HG03521 (cell line): ENCODE measurements around the gene INPP5A.
"Not testable (repeated sequence)": the region's sequence is repeated elsewhere in the genome, so short reads cannot be mapped to it uniquely, and the experiment has no call there.

Source experiments
- ATAC-seq: cut with Tn5 transposase; IDR thresholded peaks from one replicate; pipeline ENCODE4 v1.9.1; 2021; ENCODE audit warnings: mild to moderate bottlenecking, moderate library complexity; ENCODE audit not compliant: unreplicated experiment

The INPP5A gene

DNA sequence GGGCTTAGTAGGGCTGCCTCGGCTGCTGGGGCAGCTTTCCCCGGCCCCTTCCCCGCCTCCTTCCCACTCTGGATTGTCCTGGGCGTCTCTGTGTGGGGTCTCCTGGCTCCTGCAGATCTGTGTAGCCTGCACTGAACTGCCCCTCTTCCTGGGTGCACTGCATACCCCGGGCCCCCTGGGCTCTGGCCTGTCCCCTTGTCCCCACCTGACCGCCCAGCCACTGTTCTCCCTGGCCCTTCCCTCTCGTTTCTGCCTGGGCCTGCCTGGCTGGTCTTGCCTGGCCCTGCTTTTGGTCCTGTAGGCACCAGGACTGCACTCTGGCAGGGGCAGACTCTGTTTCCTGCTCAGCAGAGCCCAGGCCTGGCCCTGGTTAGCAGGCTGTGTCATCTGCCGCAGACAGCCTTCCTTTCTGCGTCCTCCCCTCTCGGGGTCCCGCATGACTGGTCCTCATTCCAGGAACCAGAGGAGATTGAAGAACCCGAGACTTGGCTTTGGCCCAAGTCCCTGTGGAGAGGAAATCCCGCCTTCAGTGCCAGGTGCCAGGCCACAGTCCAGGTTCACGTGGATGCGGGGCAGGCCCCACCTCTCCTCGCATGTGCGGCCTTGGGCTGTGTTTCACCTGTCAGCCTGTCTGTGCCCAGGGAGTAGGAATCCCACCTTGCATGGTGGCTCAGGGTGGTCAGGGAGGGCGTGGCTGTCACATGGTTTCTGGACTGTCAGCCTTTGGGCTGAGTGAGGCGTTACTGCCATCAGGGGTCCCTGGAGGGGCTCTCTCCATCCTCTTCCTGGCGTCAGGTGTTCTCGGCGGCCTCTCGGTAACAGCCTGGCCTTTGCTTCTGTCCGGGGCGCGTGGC, 9.2 kb downstream of the INPP5A start:
- no peak for ATAC-seq

DNA sequence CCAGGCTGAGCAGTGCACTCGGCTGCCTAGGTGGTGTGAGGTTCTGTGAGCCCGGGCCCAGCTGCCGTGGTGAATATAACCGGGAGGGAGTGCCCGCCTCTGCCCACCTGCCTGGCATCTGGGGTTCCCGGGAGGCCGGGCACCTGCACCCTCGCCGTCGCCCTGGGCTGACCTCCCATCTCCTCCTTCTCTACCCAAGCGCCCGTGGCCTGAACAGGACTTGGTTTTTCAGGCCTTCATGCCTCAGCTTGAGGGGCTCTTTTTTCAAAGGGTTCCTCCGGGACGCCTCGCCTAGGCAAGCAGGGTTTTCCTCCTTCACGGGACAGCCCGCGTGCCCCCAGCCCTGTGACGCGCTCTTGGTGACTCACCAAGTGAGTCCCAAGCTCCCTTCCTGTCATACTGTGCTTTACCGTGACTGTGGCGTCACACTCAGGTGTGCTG, 9.9 kb downstream of the INPP5A start:
- ATAC-seq = no peak

GRCh38 chr10:132548106-132548823, 10.7 kb downstream of the INPP5A start:
- ATAC-seq = no peak

GRCh38 chr10:132548869-132549268, 11.3 kb downstream of the INPP5A start:
- ATAC-seq = no peak

GRCh38 chr10:132549371-132549770, 11.8 kb downstream of the INPP5A start:
- ATAC-seq = no peak

DNA sequence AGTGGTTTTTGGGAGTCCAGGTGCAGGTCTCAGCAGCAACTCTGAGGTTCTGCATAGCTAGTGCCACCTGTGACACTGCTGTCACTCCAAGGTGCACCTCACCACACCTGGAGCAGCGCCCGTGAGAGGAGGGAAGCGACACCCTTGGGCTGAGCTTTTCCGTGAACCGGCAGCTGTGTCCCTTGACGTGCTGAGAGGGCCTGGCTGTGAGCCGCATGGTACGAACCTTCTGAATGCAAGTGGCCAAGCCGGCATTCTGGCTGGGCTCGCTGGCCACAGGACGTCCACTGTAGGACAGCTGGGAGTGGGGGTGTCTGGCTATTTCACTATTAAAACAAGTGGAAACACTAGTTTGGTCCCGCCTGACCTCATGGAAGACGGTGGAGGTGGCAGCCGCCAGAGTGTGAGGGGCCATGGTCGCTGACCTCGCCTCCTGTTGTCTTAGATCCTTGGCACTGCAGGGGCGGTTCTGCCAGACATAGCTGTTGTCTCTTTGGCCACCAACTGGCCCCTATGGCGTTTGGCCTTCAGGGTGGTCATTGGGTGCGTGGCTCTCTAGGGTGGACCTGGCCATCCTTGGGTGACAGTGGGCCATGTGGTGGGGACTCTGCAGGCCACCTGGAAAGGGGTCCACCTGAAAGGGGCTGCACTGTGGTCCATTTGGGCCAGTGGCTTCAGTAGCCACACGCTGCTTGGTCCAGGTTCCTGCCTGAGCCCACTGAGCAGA, 12.9 kb downstream of the INPP5A start:
- ATAC-seq = no peak

DNA sequence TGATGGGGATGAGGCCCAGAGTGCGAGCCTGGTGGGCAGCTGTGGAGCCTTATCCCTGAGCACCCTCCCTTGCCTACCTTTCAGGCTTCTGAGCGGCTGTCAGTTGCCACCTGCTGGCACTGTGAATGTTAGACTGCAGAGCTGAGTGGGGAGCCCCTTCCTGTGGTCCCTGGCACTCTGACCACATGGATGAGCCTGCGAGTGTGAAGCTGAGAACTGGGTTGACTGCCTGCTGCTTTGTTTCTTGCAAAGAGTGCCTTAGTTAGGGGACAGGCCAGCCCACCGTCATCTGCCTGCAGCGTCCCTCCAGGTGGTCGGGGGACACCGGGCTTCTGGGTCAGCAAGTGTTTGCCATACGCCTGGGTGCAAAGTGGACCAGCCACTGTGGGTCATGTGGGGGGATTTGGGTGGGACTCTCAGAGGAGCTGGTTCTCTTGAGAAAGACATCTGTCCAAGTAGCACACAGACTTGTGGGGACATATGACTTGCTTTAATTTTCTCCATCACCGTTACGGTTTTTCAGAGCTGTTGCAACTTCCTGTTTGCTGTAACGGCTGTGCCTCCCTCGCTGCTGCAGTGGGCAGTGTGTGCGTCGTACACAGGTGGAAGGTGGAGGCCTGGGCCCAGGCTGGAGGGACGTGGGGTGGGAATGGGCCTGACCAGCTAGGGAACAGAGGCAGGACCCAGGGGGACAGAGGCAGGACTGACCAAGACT, 13.7 kb downstream of the INPP5A start:
- peak; percentile 69 for ATAC-seq

GRCh38 chr10:132551808-132552130, 14.2 kb downstream of the INPP5A start:
- ATAC-seq = peak; percentile 20

- ATAC-seq = not testable (repeated sequence)
Measured at GRCh38 chr10:132552635-132553034, 15.0 kb downstream of the INPP5A start.

GRCh38 chr10:132553568-132553967, 16.0 kb downstream of the INPP5A start:
- not testable (repeated sequence) for ATAC-seq

- no peak for ATAC-seq
Measured at GRCh38 chr10:132554053-132554990, 16.7 kb downstream of the INPP5A start.

DNA sequence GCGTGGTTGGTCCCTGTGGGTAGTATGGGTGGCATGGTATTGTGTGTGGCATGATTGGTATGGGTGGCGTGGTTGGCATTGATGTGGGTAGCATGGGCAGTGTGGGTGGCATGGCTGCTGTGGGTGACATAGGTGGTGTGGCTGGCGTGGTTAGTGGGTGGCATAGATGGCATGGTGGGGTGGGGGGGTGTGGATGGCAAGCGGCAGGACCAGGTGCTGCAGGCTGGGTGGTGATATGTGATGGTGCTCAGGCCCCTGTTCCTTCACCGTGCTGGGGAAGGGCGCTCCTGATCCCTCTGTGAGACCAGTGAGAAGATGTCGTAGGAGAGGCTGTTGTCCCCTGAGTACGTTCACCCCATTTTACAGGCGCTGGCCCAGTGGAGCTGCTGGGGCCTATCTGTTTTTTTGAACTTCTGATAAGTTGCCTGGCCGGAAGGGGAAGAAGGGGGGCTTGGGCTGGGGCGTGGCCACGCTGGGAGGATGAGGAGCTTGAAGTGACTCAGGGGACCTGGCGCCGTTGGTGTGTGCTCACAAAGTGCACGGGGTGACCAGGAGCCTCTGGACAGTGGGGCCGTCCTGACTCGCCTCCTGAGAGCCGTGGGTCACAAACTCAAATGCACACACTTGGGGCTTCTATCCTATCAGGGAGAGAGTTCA, 17.5 kb downstream of the INPP5A start:
- no peak for ATAC-seq

DNA sequence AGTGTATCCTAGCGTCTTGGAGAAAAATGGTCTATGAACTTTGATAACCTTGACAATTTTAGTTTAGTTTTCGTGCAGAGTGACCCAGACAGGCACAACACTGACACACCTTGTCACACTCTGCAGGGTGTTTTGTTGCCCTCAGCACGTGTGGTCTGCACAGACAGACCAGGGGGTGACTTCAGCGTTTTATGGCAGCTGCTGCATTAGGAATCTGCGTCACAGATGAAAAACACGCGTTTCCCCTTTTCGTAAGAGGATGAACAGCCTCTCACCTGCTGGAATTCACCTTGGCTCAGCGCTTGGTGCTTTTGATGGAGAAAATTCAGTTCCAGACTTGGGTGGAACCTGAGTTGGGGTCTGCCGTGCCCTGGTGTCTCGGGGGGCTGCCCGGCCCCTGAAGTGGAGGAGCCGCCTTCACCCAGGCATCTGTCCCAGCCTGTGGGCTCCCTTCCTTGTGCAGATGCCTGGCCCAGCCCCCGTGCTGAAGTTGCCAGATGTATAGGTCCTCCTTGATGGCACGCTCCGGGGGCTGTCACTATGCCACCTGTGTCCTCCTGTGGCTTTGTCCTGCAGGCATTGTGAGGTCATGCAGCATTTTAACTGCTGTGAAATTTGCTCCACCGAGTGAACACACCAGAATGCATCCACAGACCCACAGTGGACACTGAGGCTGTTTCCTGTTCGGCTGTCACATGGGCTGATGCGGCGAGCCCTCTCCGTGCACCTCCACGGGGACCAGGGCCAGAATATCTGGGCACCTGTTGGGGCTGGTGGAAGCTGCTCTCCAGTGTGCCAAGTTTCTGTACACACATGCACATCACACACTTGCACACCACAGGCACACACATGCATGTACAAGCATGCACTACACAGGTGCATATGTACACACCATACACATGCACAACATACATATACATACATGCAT, 18.3 kb downstream of the INPP5A start:
- ATAC-seq = no peak

DNA sequence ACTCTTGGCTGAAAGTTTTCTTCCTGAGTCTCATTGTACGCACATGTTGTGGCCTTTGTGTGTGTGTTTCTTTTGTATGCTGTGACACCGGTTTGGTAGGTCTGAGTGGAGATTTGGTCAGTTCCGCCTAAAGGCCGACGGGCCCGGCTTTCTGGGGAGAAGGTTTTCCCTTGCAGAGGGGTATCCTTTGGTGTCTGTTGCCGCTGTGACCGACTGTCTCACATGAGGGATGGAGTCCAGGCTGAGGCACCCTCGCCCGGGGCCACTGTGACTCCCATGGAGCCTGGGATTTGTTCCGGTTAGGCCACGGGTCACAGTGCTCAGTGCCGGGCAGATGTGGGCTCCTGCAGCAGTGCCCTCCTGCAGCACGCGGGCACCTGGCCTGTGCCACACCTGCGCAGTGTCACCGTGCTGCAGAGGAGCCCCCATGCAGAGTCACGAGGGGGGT, 19.4 kb downstream of the INPP5A start:
- ATAC-seq = no peak

- ATAC-seq = no peak
Measured at GRCh38 chr10:132557696-132558515, 20.3 kb downstream of the INPP5A start.

GRCh38 chr10:132558516-132559413, 21.2 kb downstream of the INPP5A start:
- ATAC-seq = no peak
